Middle frontal gyrus (tissue), 1 donor: ENCODE data around the gene QRICH1.
A peak's percentile ranks its signal among the peaks of the same experiment; 100 is the strongest.

Source experiments
- DNase-seq: peaks from one replicate; pipeline ENCODE4 v3.0.0-alpha.2; 2015; ENCODE audit warnings: low spot score; ENCODE audit errors: extremely low spot score

QRICH1 gene

GRCh38 chr3:49093853-49094767, at the start of gene QRICH1:
QRICH1 (minus strand) TSS chr3:49094071; CDS start chr3:49077017, 17,054 bp downstream.
- DNase-seq: peak; percentile 95

GRCh38 chr3:49140080-49140479, 46.2 kb upstream of the QRICH1 start:
- DNase-seq: no peak

- DNase-seq: no peak
Measured at GRCh38 chr3:49135499-49135898, 41.6 kb upstream of the QRICH1 start.

GRCh38 chr3:49134471-49135265, 40.8 kb upstream of the QRICH1 start:
- no peak for DNase-seq

- peak; percentile 74 for DNase-seq
Measured at GRCh38 chr3:49133226-49133951, 39.5 kb upstream of the QRICH1 start.

- DNase-seq: peak; percentile 24
Measured at GRCh38 chr3:49132437-49133225, 38.8 kb upstream of the QRICH1 start, which contains the start of gene LAMB2. LAMB2 (minus strand) TSS chr3:49133050; CDS start chr3:49132867, 183 bp downstream.

- no peak for DNase-seq
Measured at GRCh38 chr3:49132073-49132436, 38.2 kb upstream of the QRICH1 start.

GRCh38 chr3:49131576-49131975, 37.7 kb upstream of the QRICH1 start:
- no peak for DNase-seq

GRCh38 chr3:49131040-49131439, 37.2 kb upstream of the QRICH1 start:
- DNase-seq: no peak

- DNase-seq: no peak
Measured at GRCh38 chr3:49124991-49125670, 31.3 kb upstream of the QRICH1 start.

- no peak for DNase-seq
Measured at GRCh38 chr3:49124203-49124602, 30.3 kb upstream of the QRICH1 start.

GRCh38 chr3:49123687-49124086, 29.8 kb upstream of the QRICH1 start:
- DNase-seq: no peak

GRCh38 chr3:49122886-49123545, 29.1 kb upstream of the QRICH1 start:
- no peak for DNase-seq

GRCh38 chr3:49122451-49122850, 28.6 kb upstream of the QRICH1 start:
- no peak for DNase-seq

- no peak for DNase-seq
Measured at GRCh38 chr3:49122022-49122421, 28.2 kb upstream of the QRICH1 start.

GRCh38 chr3:49121132-49121736, 27.4 kb upstream of the QRICH1 start:
- no peak for DNase-seq

- peak; percentile 90 for DNase-seq
Measured at GRCh38 chr3:49120438-49121131, 26.7 kb upstream of the QRICH1 start, which contains the start of gene USP19. USP19 (minus strand) TSS chr3:49120823; CDS start chr3:49119145, 1,678 bp downstream.

- DNase-seq: no peak
Measured at GRCh38 chr3:49120096-49120437, 26.2 kb upstream of the QRICH1 start.

GRCh38 chr3:49119439-49119838, 25.6 kb upstream of the QRICH1 start:
- no peak for DNase-seq
